ENCODE data around the gene PELO. TPM values are rescaled to one million over a fixed set of nuclear protein-coding genes. Genes with fewer than 3 reads are reported as not detected.

Gene PELO
- total RNA-seq, 1 experiment from 2014 or later, result 18.7 TPM

- DNase-seq (ENCODE audit: low spot score) (no peak), ATAC-seq (no peak)
- TF ChIP-seq ESRRA (CRISPR knock-in tag; IDR thresholded peaks at IDR 0.05; ENCODE audit: borderline replicate concordance) (no peak), E2F4 (CRISPR knock-in tag; IDR thresholded peaks at IDR 0.05; ENCODE audit: borderline replicate concordance, low read depth) (no peak), CREM (CRISPR knock-in tag; IDR thresholded peaks at IDR 0.05) (no peak), ELF4 (CRISPR knock-in tag; IDR thresholded peaks at IDR 0.05; ENCODE audit: low read depth) (no peak), NR2C2 (CRISPR knock-in tag; IDR thresholded peaks at IDR 0.05) (no peak), ZNF219 (CRISPR knock-in tag; IDR thresholded peaks at IDR 0.05; ENCODE audit: borderline replicate concordance) (no peak), OVOL2 (CRISPR knock-in tag; IDR thresholded peaks at IDR 0.05; ENCODE audit: borderline replicate concordance) (no peak), CREB1 (CRISPR knock-in tag; IDR thresholded peaks at IDR 0.05) (no peak), TCF7 (CRISPR knock-in tag; IDR thresholded peaks at IDR 0.05; ENCODE audit: low read depth) (no peak), RORB (CRISPR knock-in tag; IDR thresholded peaks at IDR 0.05) (no peak), AFF4 (CRISPR knock-in tag; IDR thresholded peaks at IDR 0.05; ENCODE audit: borderline replicate concordance) (no peak), JUN (CRISPR knock-in tag; IDR thresholded peaks at IDR 0.05) (no peak), FOXJ3 (CRISPR knock-in tag; IDR thresholded peaks at IDR 0.05; ENCODE audit: borderline replicate concordance) (no peak), MYBL2 (CRISPR knock-in tag; IDR thresholded peaks at IDR 0.05) (no peak)
- TF ChIP-seq, protein P1, sequence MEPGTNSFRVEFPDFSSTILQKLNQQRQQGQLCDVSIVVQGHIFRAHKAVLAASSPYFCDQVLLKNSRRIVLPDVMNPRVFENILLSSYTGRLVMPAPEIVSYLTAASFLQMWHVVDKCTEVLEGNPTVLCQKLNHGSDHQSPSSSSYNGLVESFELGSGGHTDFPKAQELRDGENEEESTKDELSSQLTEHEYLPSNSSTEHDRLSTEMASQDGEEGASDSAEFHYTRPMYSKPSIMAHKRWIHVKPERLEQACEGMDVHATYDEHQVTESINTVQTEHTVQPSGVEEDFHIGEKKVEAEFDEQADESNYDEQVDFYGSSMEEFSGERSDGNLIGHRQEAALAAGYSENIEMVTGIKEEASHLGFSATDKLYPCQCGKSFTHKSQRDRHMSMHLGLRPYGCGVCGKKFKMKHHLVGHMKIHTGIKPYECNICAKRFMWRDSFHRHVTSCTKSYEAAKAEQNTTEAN (CRISPR knock-in tag; IDR thresholded peaks at IDR 0.05), result no peak
- TF ChIP-seq, protein P2, sequence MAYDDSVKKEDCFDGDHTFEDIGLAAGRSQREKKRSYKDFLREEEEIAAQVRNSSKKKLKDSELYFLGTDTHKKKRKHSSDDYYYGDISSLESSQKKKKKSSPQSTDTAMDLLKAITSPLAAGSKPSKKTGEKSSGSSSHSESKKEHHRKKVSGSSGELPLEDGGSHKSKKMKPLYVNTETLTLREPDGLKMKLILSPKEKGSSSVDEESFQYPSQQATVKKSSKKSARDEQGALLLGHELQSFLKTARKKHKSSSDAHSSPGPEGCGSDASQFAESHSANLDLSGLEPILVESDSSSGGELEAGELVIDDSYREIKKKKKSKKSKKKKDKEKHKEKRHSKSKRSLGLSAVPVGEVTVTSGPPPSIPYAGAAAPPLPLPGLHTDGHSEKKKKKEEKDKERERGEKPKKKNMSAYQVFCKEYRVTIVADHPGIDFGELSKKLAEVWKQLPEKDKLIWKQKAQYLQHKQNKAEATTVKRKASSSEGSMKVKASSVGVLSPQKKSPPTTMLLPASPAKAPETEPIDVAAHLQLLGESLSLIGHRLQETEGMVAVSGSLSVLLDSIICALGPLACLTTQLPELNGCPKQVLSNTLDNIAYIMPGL (CRISPR knock-in tag; IDR thresholded peaks at IDR 0.05), result no peak
- Mint-ChIP-seq H3K9me3 (no peaks in the 10 kb centered on the region; the same call in 1 of the 2 replicates), H3K4me1 (no peaks in the 10 kb centered on the region), H3K27me3 (ENCODE audit: low read depth) (no peaks in the 10 kb centered on the region), H3K36me3 (no peaks in the 10 kb centered on the region), H3K4me3 (no peak overlapping the region), H3K27ac (no peak overlapping the region)
- CTCF ChIA-PET, result no interaction called here
- POLR2A ChIA-PET, result interaction anchor here (0.7 kb wide), 1 partner anchor 1794 kb away, joined by 3 read pairs; no protein-coding TSS in a partner anchor
Observed at GRCh38 chr5:52767766-52768480, 19.8 kb upstream of the PELO start.

DNA sequence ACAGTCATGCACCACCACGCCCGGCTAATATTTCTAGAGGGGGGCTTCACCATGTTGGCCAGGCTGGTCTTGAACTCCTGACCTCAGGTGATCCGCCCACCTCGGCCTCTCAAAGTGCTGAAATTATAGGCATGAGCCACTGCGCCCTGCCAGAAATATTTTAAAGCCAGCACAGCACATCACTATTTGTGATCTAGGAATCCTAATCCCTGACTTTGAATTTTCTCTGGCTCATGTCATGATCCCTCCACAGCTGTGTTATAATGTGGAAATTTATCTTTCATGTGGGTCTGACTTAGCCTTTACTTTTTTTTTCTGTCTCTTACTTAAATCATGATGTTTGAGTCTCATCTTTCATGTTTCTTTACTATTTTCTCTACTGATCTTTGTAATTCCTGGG lies 18.7 kb upstream of the PELO start:
- ATAC-seq, result no peak
- H3K27ac Mint-ChIP-seq, result no peak overlapping the region
- no peaks in the 10 kb centered on the region; the same call in 1 of the 2 replicates for H3K9me3 Mint-ChIP-seq
- peaks cover 3% of the 10 kb centered on the region for H3K4me1 Mint-ChIP-seq
- ChIA-PET POLR2A (interaction anchor here (0.7 to 1.0 kb wide), 2 partner anchors 10 to 1795 kb away, joined by 3 read pairs; no protein-coding TSS in a partner anchor), CTCF (no interaction called here)
- no peaks in the 10 kb centered on the region for H3K36me3 Mint-ChIP-seq
- DNase-seq (ENCODE audit: low spot score), result no peak
- H3K4me3 Mint-ChIP-seq, result no peak overlapping the region
- H3K27me3 Mint-ChIP-seq (ENCODE audit: low read depth), result no peaks in the 10 kb centered on the region
- TF ChIP-seq RELA (CRISPR knock-in tag; IDR thresholded peaks at IDR 0.05; ENCODE audit: borderline replicate concordance), result no peak
- no peak for TF ChIP-seq FOXJ3 (CRISPR knock-in tag; IDR thresholded peaks at IDR 0.05; ENCODE audit: borderline replicate concordance)
- TF ChIP-seq ZNF219 (CRISPR knock-in tag; IDR thresholded peaks at IDR 0.05; ENCODE audit: borderline replicate concordance), result no peak
- no peak for TF ChIP-seq NFYB (CRISPR knock-in tag; conservative IDR thresholded peaks at IDR 0.05; ENCODE audit: low read depth)
- TF ChIP-seq, protein P1 (CRISPR knock-in tag; IDR thresholded peaks at IDR 0.05), result no peak
- TF ChIP-seq ZNF121 (CRISPR knock-in tag; IDR thresholded peaks at IDR 0.05), result no peak
- no peak for TF ChIP-seq AFF4 (CRISPR knock-in tag; IDR thresholded peaks at IDR 0.05; ENCODE audit: borderline replicate concordance)
- TF ChIP-seq ZNF263 (CRISPR knock-in tag; IDR thresholded peaks at IDR 0.05; ENCODE audit: low read depth), result no peak
- no peak for TF ChIP-seq NR2C2 (CRISPR knock-in tag; IDR thresholded peaks at IDR 0.05)
- no peak for TF ChIP-seq GTF2I (CRISPR knock-in tag; conservative IDR thresholded peaks at IDR 0.05)
